ENCODE results near the gene MAGEA3.

DNA sequence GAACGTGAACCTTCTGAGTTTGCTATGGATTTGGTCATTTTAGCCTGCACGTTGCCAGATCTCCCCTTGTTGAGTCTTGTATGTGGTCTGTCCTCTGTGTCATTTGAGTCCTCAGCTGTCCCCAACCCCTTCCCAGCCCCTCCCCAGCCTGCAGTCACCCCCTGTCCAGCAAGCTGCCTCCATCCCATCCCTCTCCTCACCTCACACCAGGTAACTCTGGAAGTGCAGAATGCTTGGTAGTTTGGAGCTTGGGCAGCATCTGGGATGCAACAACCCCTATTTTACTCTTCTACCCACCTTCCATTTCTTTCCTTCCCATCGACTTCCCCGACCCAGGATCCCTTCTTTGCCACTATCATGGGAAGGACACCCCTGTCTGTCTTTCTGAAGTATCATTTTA is 42.5 kb upstream of the MAGEA3 start:
- no peak for TF ChIP-seq EZH2 (IDR thresholded peaks at IDR 0.05; ENCODE audit: borderline replicate concordance, low read length)
- TF ChIP-seq, protein P1, sequence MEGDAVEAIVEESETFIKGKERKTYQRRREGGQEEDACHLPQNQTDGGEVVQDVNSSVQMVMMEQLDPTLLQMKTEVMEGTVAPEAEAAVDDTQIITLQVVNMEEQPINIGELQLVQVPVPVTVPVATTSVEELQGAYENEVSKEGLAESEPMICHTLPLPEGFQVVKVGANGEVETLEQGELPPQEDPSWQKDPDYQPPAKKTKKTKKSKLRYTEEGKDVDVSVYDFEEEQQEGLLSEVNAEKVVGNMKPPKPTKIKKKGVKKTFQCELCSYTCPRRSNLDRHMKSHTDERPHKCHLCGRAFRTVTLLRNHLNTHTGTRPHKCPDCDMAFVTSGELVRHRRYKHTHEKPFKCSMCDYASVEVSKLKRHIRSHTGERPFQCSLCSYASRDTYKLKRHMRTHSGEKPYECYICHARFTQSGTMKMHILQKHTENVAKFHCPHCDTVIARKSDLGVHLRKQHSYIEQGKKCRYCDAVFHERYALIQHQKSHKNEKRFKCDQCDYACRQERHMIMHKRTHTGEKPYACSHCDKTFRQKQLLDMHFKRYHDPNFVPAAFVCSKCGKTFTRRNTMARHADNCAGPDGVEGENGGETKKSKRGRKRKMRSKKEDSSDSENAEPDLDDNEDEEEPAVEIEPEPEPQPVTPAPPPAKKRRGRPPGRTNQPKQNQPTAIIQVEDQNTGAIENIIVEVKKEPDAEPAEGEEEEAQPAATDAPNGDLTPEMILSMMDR (conservative IDR thresholded peaks at IDR 0.05 in 1 of 2, IDR thresholded peaks at IDR 0.05 in 1 of 2; ENCODE audit: extremely low read depth in 1 of 2, insufficient read depth in 1 of 2, low read depth in 1 of 2, low read length in 2 of 2): no peak
